Left lung (tissue), 10 donors: ENCODE results near the gene ANKMY1. TPM values are rescaled to one million over a fixed set of nuclear protein-coding genes. Genes with fewer than 3 reads are reported as not detected.

ENCODE experiments used
- ATAC-seq: fragments of 200-7000 bp; cut with Tn5 transposase; one replicate; pipeline ENCODE4 v1.9.1; 2020; ENCODE audit warnings: moderate library complexity
- DNase-seq, 4 donors: peaks; one replicate each; pipeline ENCODE4 v3.0.0-alpha.2; 2013 to 2020
- H3K27ac ChIP-seq, 2 donors: fragments of 200-600 bp; sonication (generic) in 1 of 2; one replicate each; pipeline versions ENCODE4 v1.5.0 to v1.8.0; 2020 to 2021
- H3K27me3 ChIP-seq, 2 donors: fragments of 200-600 bp; sonication (generic) in 1 of 2; one replicate each; pipeline versions ENCODE4 v1.5.0 to v1.8.0; 2020 to 2021
- H3K36me3 ChIP-seq, 2 donors: fragments of 200-600 bp; sonication (generic) in 1 of 2; one replicate each; pipeline versions ENCODE4 v1.5.0 to v1.8.0; 2020 to 2021
- H3K4me1 ChIP-seq, 2 donors: fragments of 200-600 bp; one replicate each; pipeline ENCODE4 v1.8.0; 2021
- H3K4me3 ChIP-seq, 2 donors: fragments of 200-600 bp; sonication (generic) in 1 of 2; one replicate each; pipeline versions ENCODE4 v1.5.0 to v1.8.0; 2020 to 2021; ENCODE audit warnings: mild to moderate bottlenecking in 1 of 2
- H3K9me3 ChIP-seq, 2 donors: fragments of 200-600 bp; sonication (generic) in 1 of 2; one replicate each; pipeline versions ENCODE4 v1.5.0 to v1.8.0; 2020 to 2021
- CTCF ChIP-seq, 2 donors: fragments of 200-600 bp; sonication (generic) in 1 of 2; IDR thresholded peaks; one replicate each; pipeline versions ENCODE4 v1.5.0 to v1.8.0; 2021; ENCODE audit warnings: antibody characterized with exemption in 2 of 2
- intact Hi-C, 2 donors: fragments of 100-400 bp; cut with DNase I; formaldehyde crosslinking; loops; one replicate each; pipeline versions ENCODE4 v1.11.2 to v1.14.2; 2022
- polyA plus RNA-seq, 6 donors: library from polyadenylated mRNA; unstranded; fragments of 120-200 nt; gene quantifications; one replicate each; pipeline ENCODE4 v1.2.1, GENCODE V29; 2013; ENCODE audit not compliant: insufficient read length in 6 of 6
- total RNA-seq, 2 donors: library from RNA; stranded (reverse); fragmentation: NEBNext Ultra II Directional; extraction: Animal tissue kit (Norgen Biotek cat#: 25700); gene quantifications; one replicate each; pipeline ENCODE4 v1.2.1, GENCODE V29; 2021
- donor health status: DM: no; HTN: yes; CAD: no.
- donor health status: DM: no; HTN: no; CAD: no.

ANKMY1 gene
- total and polyA plus RNA-seq, 8 donors = 11.8 to 20.1 (median 15.1) TPM

- Histone ChIP-seq H3K4me1 (peaks cover 21 to 25% of the 10 kb centered on the region in 2 donors), H3K36me3 (no peaks in the 10 kb centered on the region), H3K27ac (no peak overlapping the region), H3K4me3 (no peak overlapping the region), H3K9me3 (no peaks in the 10 kb centered on the region), H3K27me3 (peaks cover 3 to 61% of the 10 kb centered on the region in 2 donors)
- intact Hi-C loops = loop anchor here in 1 of 2 donors (5.0 kb wide), 1 partner anchor 206 kb away; no protein-coding TSS in a partner anchor
- TF ChIP-seq CTCF (IDR thresholded peaks at IDR 0.05) = peak; percentile 83 to 95
- ATAC-seq (peak; percentile 69), DNase-seq (peak in 2 of 4 donors; percentile 78 to 89)
Observed at GRCh38 chr2:240437861-240438809, 119.7 kb downstream of the ANKMY1 start.

- H3K27ac ChIP-seq = no peak overlapping the region
- DNase-seq (no peak), ATAC-seq (no peak)
- TF ChIP-seq CTCF (IDR thresholded peaks at IDR 0.05) = no peak
- peaks cover 21 to 25% of the 10 kb centered on the region in 2 donors for H3K4me1 ChIP-seq
- no peaks in the 10 kb centered on the region for H3K36me3 ChIP-seq
- intact Hi-C loops = loop anchor here in 1 of 2 donors (5.0 kb wide), 1 partner anchor 205 kb away; no protein-coding TSS in a partner anchor
- no peaks in the 10 kb centered on the region for H3K9me3 ChIP-seq
- no peak overlapping the region for H3K4me3 ChIP-seq
- peaks cover 3 to 68% of the 10 kb centered on the region in 2 donors for H3K27me3 ChIP-seq
Observed at GRCh38 chr2:240437551-240437860, 120.3 kb downstream of the ANKMY1 start.

DNA sequence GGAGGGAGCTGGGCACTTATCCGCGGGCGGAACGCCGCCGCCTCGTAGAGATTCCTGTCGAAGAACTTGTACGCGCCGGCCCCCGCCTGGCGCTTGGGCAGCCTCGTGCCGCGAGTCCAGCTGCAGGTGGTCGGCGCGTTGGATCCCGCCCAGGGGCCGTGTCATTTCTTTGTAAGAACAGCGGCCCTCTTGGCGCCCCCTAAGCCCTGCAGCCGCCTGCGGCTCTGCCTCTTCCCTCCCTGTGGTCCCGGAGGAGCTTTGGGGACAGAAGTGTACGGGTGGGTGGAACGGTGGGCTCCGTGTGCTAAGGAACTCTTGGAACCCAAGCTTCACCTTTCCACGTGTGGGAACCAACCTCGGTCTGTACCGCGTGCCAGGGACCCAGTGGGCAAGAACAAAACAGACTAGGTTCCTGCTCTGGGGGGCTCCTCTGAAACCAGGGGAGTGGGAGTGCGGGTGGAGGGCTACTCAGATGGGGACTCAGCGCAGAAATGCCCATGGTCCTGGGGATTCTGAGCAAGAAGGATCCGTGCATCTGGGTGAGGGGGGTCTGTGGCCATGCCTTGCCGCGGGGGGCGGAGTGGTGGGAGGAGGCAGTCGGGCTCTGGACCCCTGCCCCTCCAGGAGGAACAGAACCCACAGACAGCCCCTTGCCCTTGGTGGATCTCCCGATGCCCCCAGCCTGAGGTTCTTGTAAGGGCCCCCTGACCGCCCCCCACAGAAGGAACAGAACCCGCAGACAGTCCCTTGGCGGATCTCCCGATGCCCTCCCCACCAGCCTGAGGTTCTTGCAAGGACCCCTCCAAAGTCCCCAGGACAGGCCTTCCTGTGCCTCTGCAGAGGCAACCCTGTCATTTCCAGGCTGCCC is 120.9 kb downstream of the ANKMY1 start:
- Histone ChIP-seq H3K4me3 (peak overlapping the region; percentile 55 to 59), H3K27me3 (peaks cover 3 to 74% of the 10 kb centered on the region in 2 donors), H3K36me3 (no peaks in the 10 kb centered on the region), H3K27ac (no peak overlapping the region), H3K4me1 (peaks cover 21 to 25% of the 10 kb centered on the region in 2 donors), H3K9me3 (no peaks in the 10 kb centered on the region)
- intact Hi-C loops = loop anchor here in 1 of 2 donors (5.0 kb wide), 1 partner anchor 205 kb away; no protein-coding TSS in a partner anchor
- no peak for TF ChIP-seq CTCF (IDR thresholded peaks at IDR 0.05)
- DNase-seq = peak in 1 of 4 donors; percentile 80
- no peak for ATAC-seq

- intact Hi-C loops = loop anchor here in 1 of 2 donors (5.0 kb wide), 1 partner anchor 204 kb away; no protein-coding TSS in a partner anchor
- Histone ChIP-seq H3K36me3 (no peaks in the 10 kb centered on the region), H3K9me3 (no peaks in the 10 kb centered on the region), H3K4me3 (peak overlapping the region; percentile 55 to 59), H3K27ac (peak overlapping the region; percentile 57 to 75), H3K27me3 (peaks cover 3 to 77% of the 10 kb centered on the region in 2 donors), H3K4me1 (peaks cover 21 to 25% of the 10 kb centered on the region in 2 donors)
- ATAC-seq (no peak), DNase-seq (peak in 1 of 4 donors; percentile 80)
- TF ChIP-seq CTCF (IDR thresholded peaks at IDR 0.05) = no peak
Observed at GRCh38 chr2:240435948-240436682, 121.7 kb downstream of the ANKMY1 start.
